ENCODE results near the gene GRIK4.

Gene GRIK4

GRCh38 chr11:120660024-120660565 lies 148.5 kb downstream of the GRIK4 start:
- Histone ChIP-seq H3K4me1 (ENCODE audit: insufficient read depth, low read length) (no peaks in the 10 kb centered on the region), H3K9ac (ENCODE audit: low read depth, low read length) (no peak overlapping the region), H3K36me3 (ENCODE audit: insufficient read depth, low read length) (no peaks in the 10 kb centered on the region), H3K9me3 (ENCODE audit: control insufficient read depth, insufficient read depth, low read length) (no peaks in the 10 kb centered on the region)

GRCh38 chr11:120662071-120662676 lies 150.6 kb downstream of the GRIK4 start:
- H3K4me1 ChIP-seq (ENCODE audit: insufficient read depth, low read length), result 0 out of 2 replicates have a peak, but pooled peaks cover 4% of the 10 kb centered on the region
- no peak overlapping the region for H3K9ac ChIP-seq (ENCODE audit: low read depth, low read length)
- no peaks in the 10 kb centered on the region for H3K36me3 ChIP-seq (ENCODE audit: insufficient read depth, low read length)
- no peaks in the 10 kb centered on the region for H3K9me3 ChIP-seq (ENCODE audit: control insufficient read depth, insufficient read depth, low read length)

- H3K9me3 ChIP-seq (ENCODE audit: control insufficient read depth, insufficient read depth, low read length), result no peaks in the 10 kb centered on the region
- H3K36me3 ChIP-seq (ENCODE audit: insufficient read depth, low read length), result no peaks in the 10 kb centered on the region
- no peak overlapping the region for H3K9ac ChIP-seq (ENCODE audit: low read depth, low read length)
- 0 out of 2 replicates have a peak, but pooled peaks cover 4% of the 10 kb centered on the region for H3K4me1 ChIP-seq (ENCODE audit: insufficient read depth, low read length)
These were observed 151.6 kb downstream of the GRIK4 start for GRCh38 chr11:120663142-120663541.

DNA sequence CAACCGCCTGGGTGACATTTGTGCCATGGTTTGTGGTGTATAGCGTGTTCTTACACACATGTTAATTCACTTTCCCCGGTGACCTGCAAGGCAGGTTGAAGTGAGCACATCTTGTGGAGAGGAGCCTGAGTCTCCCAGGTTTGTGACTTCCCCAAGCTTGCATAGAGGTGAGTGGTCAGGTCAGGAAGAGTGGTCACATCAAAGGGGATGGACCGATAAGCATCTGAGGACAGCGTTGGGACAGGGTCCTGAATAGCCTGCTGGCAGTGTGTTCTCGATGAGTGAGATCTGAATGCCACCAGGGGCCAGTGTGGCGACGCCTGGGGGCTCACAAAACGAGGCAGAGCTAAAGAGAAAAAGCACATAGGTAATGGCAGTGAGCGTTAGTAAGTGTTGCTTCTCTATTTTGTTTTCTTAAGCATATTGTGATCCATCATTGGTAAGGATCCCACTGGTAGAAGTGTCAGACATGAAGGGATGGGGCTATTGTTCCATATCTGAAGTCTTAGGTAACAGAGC lies 154.6 kb downstream of the GRIK4 start:
- no peaks in the 10 kb centered on the region for H3K9me3 ChIP-seq (ENCODE audit: control insufficient read depth, insufficient read depth, low read length)
- H3K4me1 ChIP-seq (ENCODE audit: insufficient read depth, low read length), result 0 out of 2 replicates have a peak, but pooled peaks cover 4% of the 10 kb centered on the region
- H3K9ac ChIP-seq (ENCODE audit: low read depth, low read length), result no peak overlapping the region
- no peaks in the 10 kb centered on the region for H3K36me3 ChIP-seq (ENCODE audit: insufficient read depth, low read length)

DNA sequence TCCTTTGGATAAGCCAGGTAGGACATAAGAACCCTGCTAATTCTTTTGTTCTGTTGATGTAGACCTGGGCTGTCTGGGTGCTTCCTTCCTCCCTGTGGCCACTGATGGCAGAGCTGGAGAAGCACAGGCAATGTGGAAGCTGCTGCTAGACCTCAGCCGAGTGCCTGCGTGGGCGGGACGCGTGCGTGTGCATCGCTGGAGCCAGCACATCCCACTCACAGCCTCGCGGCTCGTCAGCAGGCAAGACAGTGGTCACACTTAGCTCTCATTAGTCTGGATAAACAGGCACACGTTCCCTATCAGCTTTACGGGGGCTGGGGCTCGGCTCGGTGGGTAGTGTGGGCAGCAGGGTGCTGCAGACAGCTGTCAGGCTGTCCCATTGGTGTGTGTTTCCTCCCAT lies 155.7 kb downstream of the GRIK4 start:
- 0 out of 2 replicates have a peak, but pooled peaks cover 4% of the 10 kb centered on the region for H3K4me1 ChIP-seq (ENCODE audit: insufficient read depth, low read length)
- H3K9ac ChIP-seq (ENCODE audit: low read depth, low read length), result no peak overlapping the region
- H3K9me3 ChIP-seq (ENCODE audit: control insufficient read depth, insufficient read depth, low read length), result no peaks in the 10 kb centered on the region
- no peaks in the 10 kb centered on the region for H3K36me3 ChIP-seq (ENCODE audit: insufficient read depth, low read length)

DNA sequence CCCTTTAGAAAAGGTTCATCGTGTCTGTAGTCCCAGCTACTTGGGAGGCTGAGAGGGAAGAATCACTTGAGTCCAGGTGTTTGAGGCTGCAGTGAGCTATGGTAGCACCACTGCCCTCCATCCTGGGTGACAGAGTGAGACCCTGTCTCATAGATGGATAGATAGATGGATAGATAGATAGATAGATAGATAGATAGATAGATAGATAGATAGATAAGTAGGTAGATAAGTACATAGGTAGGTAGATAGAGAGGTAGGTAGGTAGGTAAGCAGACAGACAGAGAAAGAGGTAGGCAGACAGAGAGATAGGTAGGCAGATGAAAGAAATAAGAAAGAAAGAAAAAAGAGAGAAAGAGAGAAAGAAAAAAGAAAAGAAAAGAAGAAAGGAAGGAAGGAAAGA lies 156.4 kb downstream of the GRIK4 start:
- no peak overlapping the region for H3K9ac ChIP-seq (ENCODE audit: low read depth, low read length)

DNA sequence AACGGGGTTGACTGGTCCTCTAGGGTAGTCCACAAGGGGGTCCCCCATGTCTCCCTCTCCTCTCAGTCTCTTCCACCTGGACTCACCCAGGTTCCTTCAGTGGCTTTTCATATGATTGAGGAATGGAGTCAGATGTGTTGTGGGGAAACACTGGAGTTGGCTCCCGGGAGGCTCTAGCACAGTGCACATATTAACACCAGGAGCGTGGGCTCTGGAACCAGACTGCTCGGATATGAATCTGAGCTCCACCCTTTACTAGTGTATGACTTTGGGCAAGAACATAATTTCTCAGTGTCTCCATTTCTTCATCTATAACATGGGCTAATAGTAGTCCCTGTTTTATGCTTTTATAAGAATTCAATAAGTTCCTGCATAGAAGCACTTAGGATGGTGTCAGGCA lies 157.0 kb downstream of the GRIK4 start:
- no peaks in the 10 kb centered on the region for H3K36me3 ChIP-seq (ENCODE audit: insufficient read depth, low read length)
- 0 out of 2 replicates have a peak, but pooled peaks cover 4% of the 10 kb centered on the region for H3K4me1 ChIP-seq (ENCODE audit: insufficient read depth, low read length)
- no peak overlapping the region for H3K9ac ChIP-seq (ENCODE audit: low read depth, low read length)
- no peaks in the 10 kb centered on the region for H3K9me3 ChIP-seq (ENCODE audit: control insufficient read depth, insufficient read depth, low read length)

More for the DNA sequence above, 156.4 kb downstream of the GRIK4 start:
- H3K36me3 ChIP-seq (ENCODE audit: insufficient read depth, low read length), result no peaks in the 10 kb centered on the region
- 0 out of 2 replicates have a peak, but pooled peaks cover 4% of the 10 kb centered on the region for H3K4me1 ChIP-seq (ENCODE audit: insufficient read depth, low read length)
- H3K9me3 ChIP-seq (ENCODE audit: control insufficient read depth, insufficient read depth, low read length), result no peaks in the 10 kb centered on the region

DNA sequence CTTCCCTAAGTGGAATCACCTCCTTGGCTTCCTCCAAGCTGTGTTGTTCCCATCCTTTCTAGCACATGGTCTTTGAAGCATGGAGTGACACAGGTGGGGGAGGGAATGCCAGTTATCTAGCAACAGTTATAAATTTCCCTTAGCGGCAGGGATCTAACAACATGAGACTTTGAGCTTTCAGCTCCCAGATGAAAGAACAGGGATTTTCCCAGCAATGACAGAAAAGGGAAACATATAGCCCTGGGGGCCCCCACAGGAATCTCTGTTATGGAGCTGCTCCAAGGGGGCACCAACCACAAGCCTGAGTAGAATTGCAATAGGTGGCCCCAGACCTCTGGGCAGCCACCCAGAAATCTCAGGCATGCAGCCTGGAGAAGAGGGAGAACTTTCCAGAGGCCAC lies 163.0 kb downstream of the GRIK4 start:
- Histone ChIP-seq H3K4me1 (ENCODE audit: insufficient read depth, low read length) (no peaks in the 10 kb centered on the region; the same call in 1 of the 2 replicates), H3K36me3 (ENCODE audit: insufficient read depth, low read length) (no peaks in the 10 kb centered on the region), H3K9me3 (ENCODE audit: control insufficient read depth, insufficient read depth, low read length) (no peaks in the 10 kb centered on the region), H3K9ac (ENCODE audit: low read depth, low read length) (no peak overlapping the region)

DNA sequence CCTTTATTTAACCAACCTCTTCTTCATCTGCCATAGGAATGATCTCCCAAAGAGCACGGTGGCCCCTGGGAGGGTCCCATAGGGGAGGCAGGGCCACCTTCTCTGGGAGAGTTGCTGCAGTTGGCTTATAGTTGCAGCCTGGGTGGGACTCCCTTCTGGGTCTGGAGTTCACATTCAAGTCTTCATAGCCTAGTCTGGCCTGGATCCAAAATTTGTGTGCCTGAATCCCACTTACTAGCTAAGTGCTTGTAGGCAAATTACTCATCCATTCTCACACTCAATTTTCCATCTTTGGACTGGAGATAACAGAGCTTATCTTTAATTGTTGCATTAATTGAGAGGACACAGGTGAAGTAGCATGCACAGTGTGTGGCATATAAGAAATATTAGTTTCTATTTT lies 163.6 kb downstream of the GRIK4 start:
- Histone ChIP-seq H3K9me3 (ENCODE audit: control insufficient read depth, insufficient read depth, low read length) (no peaks in the 10 kb centered on the region), H3K4me1 (ENCODE audit: insufficient read depth, low read length) (no peaks in the 10 kb centered on the region; the same call in 1 of the 2 replicates), H3K36me3 (ENCODE audit: insufficient read depth, low read length) (no peaks in the 10 kb centered on the region), H3K9ac (ENCODE audit: low read depth, low read length) (no peak overlapping the region)

DNA sequence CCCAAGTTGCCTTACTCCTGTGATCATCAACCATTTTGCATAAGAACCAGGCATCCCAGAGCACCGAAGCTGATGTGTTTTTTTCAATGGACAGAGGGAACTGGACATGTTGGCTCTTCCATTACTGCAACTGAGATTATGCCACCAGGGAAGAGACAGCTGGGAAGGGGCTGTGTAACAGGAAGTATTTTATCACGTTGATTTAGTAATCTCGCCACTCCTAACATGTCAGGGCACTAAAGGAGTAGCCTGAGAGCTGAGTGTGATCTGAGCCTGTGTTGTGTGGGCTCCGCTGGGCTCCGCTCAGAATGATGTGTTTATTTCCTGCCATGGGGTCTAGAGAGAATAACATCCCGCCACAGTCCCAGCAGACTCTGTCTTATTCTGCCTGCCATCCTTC lies 165.4 kb downstream of the GRIK4 start:
- Histone ChIP-seq H3K9me3 (ENCODE audit: control insufficient read depth, insufficient read depth, low read length) (no peaks in the 10 kb centered on the region), H3K9ac (ENCODE audit: low read depth, low read length) (no peak overlapping the region), H3K4me1 (ENCODE audit: insufficient read depth, low read length) (peaks cover 8% of the 10 kb centered on the region; the same call in 1 of the 2 replicates), H3K36me3 (ENCODE audit: insufficient read depth, low read length) (no peaks in the 10 kb centered on the region)

DNA sequence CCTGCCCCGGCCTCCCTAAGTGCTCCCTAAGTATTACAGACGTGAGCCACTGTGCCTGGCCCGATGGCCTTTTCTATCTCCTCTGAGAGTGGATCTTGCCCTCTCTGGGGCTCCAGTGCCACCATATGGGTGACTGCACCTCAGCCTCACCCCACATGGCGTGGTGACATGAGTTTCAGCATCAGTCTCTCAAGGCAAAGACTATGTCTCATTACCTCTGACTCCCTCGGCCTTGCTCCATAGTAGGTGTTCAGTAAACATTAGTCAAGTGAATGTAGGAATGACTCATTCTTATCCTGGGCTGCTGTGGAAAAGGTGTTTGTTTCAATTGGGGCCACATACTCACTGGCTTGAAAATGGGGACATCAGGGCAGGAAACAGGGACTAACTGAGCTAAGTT lies 168.8 kb downstream of the GRIK4 start:
- peaks cover 8% of the 10 kb centered on the region; the same call in 1 of the 2 replicates for H3K4me1 ChIP-seq (ENCODE audit: insufficient read depth, low read length)
- H3K9me3 ChIP-seq (ENCODE audit: control insufficient read depth, insufficient read depth, low read length), result no peaks in the 10 kb centered on the region
- H3K36me3 ChIP-seq (ENCODE audit: insufficient read depth, low read length), result no peaks in the 10 kb centered on the region
- no peak overlapping the region for H3K9ac ChIP-seq (ENCODE audit: low read depth, low read length)

- Histone ChIP-seq H3K4me1 (ENCODE audit: insufficient read depth, low read length) (peaks cover 8% of the 10 kb centered on the region; the same call in 1 of the 2 replicates), H3K9me3 (ENCODE audit: control insufficient read depth, insufficient read depth, low read length) (no peaks in the 10 kb centered on the region), H3K36me3 (ENCODE audit: insufficient read depth, low read length) (no peaks in the 10 kb centered on the region), H3K9ac (ENCODE audit: low read depth, low read length) (no peak overlapping the region)
These were observed 170.1 kb downstream of the GRIK4 start for GRCh38 chr11:120681434-120682331.

DNA sequence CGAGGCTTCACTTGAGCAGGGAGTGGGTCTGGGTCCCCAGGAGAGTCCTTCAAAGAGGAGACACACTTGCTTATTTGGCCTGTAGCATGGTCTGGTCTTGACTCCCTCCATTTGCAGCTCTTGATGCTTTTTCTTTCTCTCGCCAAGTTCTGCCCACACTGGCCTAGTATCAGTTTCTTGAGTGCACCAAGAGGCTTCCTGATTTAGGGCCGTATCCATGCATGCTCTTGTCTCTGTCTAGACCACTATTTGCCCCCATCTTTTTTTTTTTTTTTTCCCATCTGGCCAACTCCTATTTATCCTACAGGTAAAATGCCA lies 170.7 kb downstream of the GRIK4 start:
- Histone ChIP-seq H3K9ac (ENCODE audit: low read depth, low read length) (no peak overlapping the region), H3K9me3 (ENCODE audit: control insufficient read depth, insufficient read depth, low read length) (no peaks in the 10 kb centered on the region), H3K4me1 (ENCODE audit: insufficient read depth, low read length) (peaks cover 8% of the 10 kb centered on the region; the same call in 1 of the 2 replicates), H3K36me3 (ENCODE audit: insufficient read depth, low read length) (no peaks in the 10 kb centered on the region)

GRCh38 chr11:120682866-120683265 lies 171.3 kb downstream of the GRIK4 start:
- no peaks in the 10 kb centered on the region for H3K36me3 ChIP-seq (ENCODE audit: insufficient read depth, low read length)
- no peaks in the 10 kb centered on the region for H3K9me3 ChIP-seq (ENCODE audit: control insufficient read depth, insufficient read depth, low read length)
- H3K9ac ChIP-seq (ENCODE audit: low read depth, low read length), result no peak overlapping the region
- H3K4me1 ChIP-seq (ENCODE audit: insufficient read depth, low read length), result peaks cover 8% of the 10 kb centered on the region; the same call in 1 of the 2 replicates
